ENCODE results near the gene CHSY3. TPM values are rescaled to one million over a fixed set of nuclear protein-coding genes. Genes with fewer than 3 reads are reported as not detected.

The CHSY3 gene
- total RNA-seq, 1 donor from 2014 or later, result 9.4 TPM

GRCh38 chr5:129902816-129903215, 1.4 kb upstream of the CHSY3 start:
- no peaks in the 10 kb centered on the region for H3K79me2 ChIP-seq (ENCODE audit: insufficient read depth, low read length)
- H3K4me2 ChIP-seq (ENCODE audit: low read length), result no peak overlapping the region
- H3K9ac ChIP-seq (ENCODE audit: low read length), result no peak overlapping the region
- no peaks in the 10 kb centered on the region for H3K36me3 ChIP-seq (ENCODE audit: insufficient read depth, low read length)
- no peak overlapping the region for H2AFZ ChIP-seq (ENCODE audit: low read depth, low read length)
- H3K27ac ChIP-seq (ENCODE audit: low read depth, low read length), result no peak overlapping the region
- no peaks in the 10 kb centered on the region for H3K9me3 ChIP-seq (ENCODE audit: insufficient read depth, low read depth, low read length)
- Mint-ChIP-seq H3K27ac (ENCODE audit: unreplicated experiment) (no peak overlapping the region), H3K4me3 (ENCODE audit: unreplicated experiment) (no peak overlapping the region), H3K9me3 (ENCODE audit: unreplicated experiment) (no peaks in the 10 kb centered on the region), H3K36me3 (ENCODE audit: low read depth, unreplicated experiment) (no peaks in the 10 kb centered on the region), H3K27me3 (ENCODE audit: low read depth, unreplicated experiment) (peaks cover 2% of the 10 kb centered on the region), H3K4me1 (ENCODE audit: low read depth, unreplicated experiment) (peaks cover 2% of the 10 kb centered on the region)
- H3K4me3 ChIP-seq (ENCODE audit: insufficient read depth, low read depth, low read length), result no peak overlapping the region
- peaks cover 10% of the 10 kb centered on the region for H4K20me1 ChIP-seq (ENCODE audit: insufficient read depth, low read length)
- H3K27me3 ChIP-seq (ENCODE audit: insufficient read depth, low read length), result no peaks in the 10 kb centered on the region
- no peak for FAIRE-seq
- no peak for DNase-seq (ENCODE audit: low read depth)
- peaks cover 14% of the 10 kb centered on the region for H3K4me1 ChIP-seq (ENCODE audit: insufficient read depth, low read length)
- TF ChIP-seq EZH2 (IDR thresholded peaks at IDR 0.05; ENCODE audit: insufficient read depth, low read length), result no peak
- TF ChIP-seq, protein P1, sequence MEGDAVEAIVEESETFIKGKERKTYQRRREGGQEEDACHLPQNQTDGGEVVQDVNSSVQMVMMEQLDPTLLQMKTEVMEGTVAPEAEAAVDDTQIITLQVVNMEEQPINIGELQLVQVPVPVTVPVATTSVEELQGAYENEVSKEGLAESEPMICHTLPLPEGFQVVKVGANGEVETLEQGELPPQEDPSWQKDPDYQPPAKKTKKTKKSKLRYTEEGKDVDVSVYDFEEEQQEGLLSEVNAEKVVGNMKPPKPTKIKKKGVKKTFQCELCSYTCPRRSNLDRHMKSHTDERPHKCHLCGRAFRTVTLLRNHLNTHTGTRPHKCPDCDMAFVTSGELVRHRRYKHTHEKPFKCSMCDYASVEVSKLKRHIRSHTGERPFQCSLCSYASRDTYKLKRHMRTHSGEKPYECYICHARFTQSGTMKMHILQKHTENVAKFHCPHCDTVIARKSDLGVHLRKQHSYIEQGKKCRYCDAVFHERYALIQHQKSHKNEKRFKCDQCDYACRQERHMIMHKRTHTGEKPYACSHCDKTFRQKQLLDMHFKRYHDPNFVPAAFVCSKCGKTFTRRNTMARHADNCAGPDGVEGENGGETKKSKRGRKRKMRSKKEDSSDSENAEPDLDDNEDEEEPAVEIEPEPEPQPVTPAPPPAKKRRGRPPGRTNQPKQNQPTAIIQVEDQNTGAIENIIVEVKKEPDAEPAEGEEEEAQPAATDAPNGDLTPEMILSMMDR (IDR thresholded peaks at IDR 0.05; ENCODE audit: insufficient read depth, low read depth, low read length), result no peak

- H3K4me3 Mint-ChIP-seq (ENCODE audit: unreplicated experiment), result peak overlapping the region; percentile 97
- Histone ChIP-seq H3K79me2 (ENCODE audit: insufficient read depth, low read length) (no peaks in the 10 kb centered on the region), H3K9me3 (ENCODE audit: insufficient read depth, low read depth, low read length) (no peaks in the 10 kb centered on the region), H3K4me3 (ENCODE audit: insufficient read depth, low read depth, low read length) (peak overlapping the region; percentile 68), H3K36me3 (ENCODE audit: insufficient read depth, low read length) (no peaks in the 10 kb centered on the region), H3K9ac (ENCODE audit: low read length) (peak overlapping the region; percentile 72), H3K4me1 (ENCODE audit: insufficient read depth, low read length) (peaks cover 14% of the 10 kb centered on the region), H3K4me2 (ENCODE audit: low read length) (peak overlapping the region; percentile 99), H3K27ac (ENCODE audit: low read depth, low read length) (no peak overlapping the region), H2AFZ (ENCODE audit: low read depth, low read length) (peak overlapping the region; percentile 96), H4K20me1 (ENCODE audit: insufficient read depth, low read length) (peaks cover 10% of the 10 kb centered on the region), H3K27me3 (ENCODE audit: insufficient read depth, low read length) (no peaks in the 10 kb centered on the region)
- H3K4me1 Mint-ChIP-seq (ENCODE audit: low read depth, unreplicated experiment), result peaks cover 2% of the 10 kb centered on the region
- TF ChIP-seq EZH2 (IDR thresholded peaks at IDR 0.05; ENCODE audit: insufficient read depth, low read length), result no peak
- TF ChIP-seq, protein P1 (IDR thresholded peaks at IDR 0.05; ENCODE audit: insufficient read depth, low read depth, low read length), result no peak
- FAIRE-seq (no peak), DNase-seq (ENCODE audit: low read depth) (no peak)
- peak overlapping the region; percentile 92 for H3K27ac Mint-ChIP-seq (ENCODE audit: unreplicated experiment)
- no peaks in the 10 kb centered on the region for H3K36me3 Mint-ChIP-seq (ENCODE audit: low read depth, unreplicated experiment)
- H3K27me3 Mint-ChIP-seq (ENCODE audit: low read depth, unreplicated experiment), result peaks cover 2% of the 10 kb centered on the region
- H3K9me3 Mint-ChIP-seq (ENCODE audit: unreplicated experiment), result no peaks in the 10 kb centered on the region
Observed at GRCh38 chr5:129903466-129904101, 681 bp upstream of the CHSY3 start.
